ENCODE measurements around the gene FGFR3.
A peak's percentile ranks its signal among the peaks of the same experiment; 100 is the strongest.

The FGFR3 gene

GRCh38 chr4:1792832-1793495 is at the start of gene FGFR3:
Gene FGFR3 (plus strand): TSS chr4:1793293. CDS start chr4:1793935, 642 bp downstream.
- DNase-seq, result peak; percentile 32

- no peak for DNase-seq
These were observed 49.5 kb upstream of the FGFR3 start for GRCh38 chr4:1743551-1743950.

DNA sequence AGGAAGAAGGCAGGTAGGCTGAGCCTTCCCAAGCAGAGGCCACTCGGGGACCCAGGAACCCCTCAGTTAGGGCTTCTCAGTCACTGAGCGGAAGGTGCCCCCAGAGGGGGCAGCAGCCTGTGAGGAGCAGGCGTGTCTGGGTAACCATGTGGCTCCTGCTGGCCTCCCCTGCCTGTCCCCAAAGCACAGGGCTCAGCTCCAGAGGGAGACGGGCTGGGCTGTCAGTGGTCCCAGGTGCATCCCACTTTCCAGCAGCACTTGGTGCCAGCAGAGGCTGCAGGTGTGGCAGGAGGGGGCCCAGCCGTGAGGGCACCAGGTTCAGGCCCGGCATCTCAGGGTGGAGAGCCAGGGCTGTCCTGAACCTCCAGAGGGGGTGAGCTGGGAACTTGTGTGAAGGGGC is 49.1 kb upstream of the FGFR3 start:
- DNase-seq, result no peak

- DNase-seq, result no peak
These were observed 48.5 kb upstream of the FGFR3 start for GRCh38 chr4:1744552-1744951.

- no peak for DNase-seq
These were observed 47.9 kb upstream of the FGFR3 start for GRCh38 chr4:1745165-1745564.

- DNase-seq, result no peak
These were observed 47.4 kb upstream of the FGFR3 start for GRCh38 chr4:1745697-1746096.

DNA sequence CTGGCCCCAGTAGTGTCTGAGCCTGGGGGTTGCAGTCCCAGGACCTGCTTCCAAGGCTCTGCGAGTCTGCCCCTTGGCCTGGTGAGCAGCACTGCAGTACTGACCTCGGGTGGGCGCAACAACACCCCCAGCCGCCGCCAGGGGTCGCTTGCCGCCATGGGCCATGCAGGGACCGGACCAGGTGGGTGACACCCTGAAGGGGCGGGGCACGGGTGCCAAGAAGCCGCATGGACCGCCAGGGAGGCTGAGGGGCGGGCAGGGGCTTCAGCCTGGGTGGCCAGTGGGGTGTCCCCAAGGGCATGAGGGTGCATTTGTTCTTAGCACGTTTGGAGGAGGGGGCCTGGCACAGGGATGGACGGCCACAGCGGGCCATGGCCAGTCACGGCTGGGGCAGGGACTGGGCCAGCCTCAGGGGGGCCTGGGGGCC is 46.8 kb upstream of the FGFR3 start:
- DNase-seq, result peak; percentile 65

DNA sequence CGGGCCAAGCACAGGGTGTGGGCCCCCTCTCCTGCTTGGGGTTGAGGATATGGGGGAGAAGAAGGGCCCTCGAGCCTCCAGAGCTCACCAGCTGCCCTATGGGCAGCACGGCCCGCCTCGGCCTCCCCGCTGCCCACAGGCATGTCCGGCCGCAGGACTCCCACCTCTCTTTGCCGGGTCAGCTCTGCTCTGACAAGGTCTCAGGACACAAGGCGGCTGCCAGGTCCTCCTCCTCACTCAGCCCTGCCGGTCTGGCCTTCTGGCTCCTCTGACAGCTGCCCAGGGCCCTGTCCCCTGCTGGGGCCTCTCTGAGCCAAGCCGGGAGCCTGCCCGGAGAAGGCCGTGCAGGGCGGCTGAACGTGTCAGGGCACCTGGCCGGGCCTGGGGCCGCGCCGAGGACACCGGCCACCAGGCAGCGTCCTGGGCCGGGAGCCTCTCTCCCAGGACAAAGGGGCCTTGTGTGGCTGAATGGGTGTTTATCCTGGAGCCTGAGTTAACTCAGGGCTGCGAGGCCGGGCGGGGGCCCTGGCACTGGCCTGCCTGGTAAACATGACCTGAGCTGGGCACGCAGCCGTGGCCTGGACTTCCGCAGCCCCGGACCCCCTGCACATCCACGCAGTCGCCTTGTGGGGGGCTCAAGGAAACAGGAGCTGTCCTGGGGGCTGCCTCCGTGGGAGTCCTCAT is 46.0 kb upstream of the FGFR3 start:
- no peak for DNase-seq

GRCh38 chr4:1747603-1747967 is 45.5 kb upstream of the FGFR3 start:
- no peak for DNase-seq

DNA sequence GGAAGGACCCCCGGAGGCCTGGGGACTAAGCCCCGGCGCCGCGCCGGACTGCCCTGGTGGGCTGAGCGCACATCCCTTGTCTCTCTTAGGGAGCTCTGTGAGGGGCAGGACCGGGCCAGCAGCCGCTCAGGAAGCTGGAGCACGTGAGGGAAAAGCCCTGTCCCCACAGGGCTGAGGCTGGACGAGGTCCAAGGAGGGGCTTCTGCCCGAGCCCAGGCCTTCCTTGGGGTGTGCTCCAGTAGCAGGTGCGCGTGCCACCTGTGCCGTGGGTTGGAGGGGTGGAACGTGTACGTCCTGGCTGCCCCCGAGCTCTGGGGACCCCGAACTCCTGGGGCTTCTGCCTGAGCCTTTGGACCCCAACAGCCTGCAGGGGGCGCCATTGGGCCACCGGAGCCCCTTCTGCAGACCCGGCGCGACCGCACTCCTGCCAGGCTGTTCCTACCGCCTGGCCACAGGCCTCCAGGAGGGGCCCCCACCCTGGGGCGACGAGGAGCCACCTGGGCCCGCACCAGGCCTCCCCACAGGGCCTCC is 44.6 kb upstream of the FGFR3 start:
- DNase-seq, result peak; percentile 51

GRCh38 chr4:1749370-1749769 is 43.7 kb upstream of the FGFR3 start:
- no peak for DNase-seq

DNA sequence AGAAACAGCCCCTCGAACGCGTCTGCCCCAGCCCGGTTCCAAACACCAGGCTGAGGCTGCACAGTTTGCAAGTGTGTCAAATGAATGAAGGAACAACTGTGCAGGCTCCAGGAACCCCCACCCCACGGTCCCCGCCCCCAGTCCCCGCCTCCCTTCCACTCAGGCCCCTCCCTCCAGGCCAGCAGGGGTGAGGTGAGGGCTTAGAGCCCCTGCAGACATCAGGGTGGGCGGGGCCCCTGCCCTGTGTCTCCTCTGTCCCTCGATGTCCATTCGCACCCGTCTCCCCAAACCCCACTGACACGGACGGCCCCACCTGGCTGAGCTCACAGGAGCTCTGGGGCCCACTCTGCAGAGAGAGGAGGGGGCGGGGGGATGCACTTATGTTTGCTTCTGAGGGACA is 43.3 kb upstream of the FGFR3 start:
- no peak for DNase-seq

- DNase-seq, result no peak
These were observed 42.5 kb upstream of the FGFR3 start for GRCh38 chr4:1750381-1751154.

DNA sequence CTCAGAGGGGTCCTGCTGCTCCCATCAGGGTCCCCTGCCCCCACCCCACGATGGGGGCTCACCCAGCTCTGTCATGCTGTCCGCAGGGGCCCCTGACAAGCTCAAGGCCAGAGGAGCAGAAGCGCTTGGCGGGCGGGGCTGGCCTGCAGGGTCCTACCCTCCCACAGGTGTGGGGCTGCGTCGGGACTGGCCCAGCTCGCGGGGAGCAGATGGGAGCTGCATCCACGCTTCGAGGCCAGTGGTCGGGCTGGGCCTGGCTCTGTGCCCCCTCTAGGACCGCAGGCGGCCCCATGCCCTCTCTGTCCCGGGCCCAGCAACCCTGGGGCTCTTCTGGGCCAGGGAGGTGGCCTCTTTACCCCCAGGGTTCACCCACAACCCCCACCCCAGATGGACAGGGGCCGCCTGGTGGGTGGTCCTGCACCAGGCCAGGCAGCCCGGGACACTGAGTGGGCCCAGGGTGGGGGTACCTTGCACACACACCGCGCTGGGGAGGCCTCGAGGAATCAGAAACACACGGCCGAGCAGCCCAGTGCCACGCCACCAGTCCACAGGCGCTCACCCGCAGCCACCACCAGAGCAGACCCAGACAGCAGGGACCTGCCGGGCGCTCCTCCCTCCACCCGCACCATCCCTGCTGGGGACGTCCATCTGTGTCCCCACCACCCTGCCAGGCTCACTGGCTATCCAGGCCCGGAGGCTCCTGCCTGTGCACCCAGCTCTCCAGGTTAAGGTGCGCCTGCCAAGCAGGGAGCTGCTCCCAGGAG is 41.8 kb upstream of the FGFR3 start:
- DNase-seq, result no peak

GRCh38 chr4:1751919-1752283 is 41.2 kb upstream of the FGFR3 start:
- no peak for DNase-seq

- DNase-seq, result peak; percentile 42
These were observed 40.6 kb upstream of the FGFR3 start for GRCh38 chr4:1752284-1753041.

GRCh38 chr4:1753294-1753696 is 39.8 kb upstream of the FGFR3 start:
- no peak for DNase-seq

DNA sequence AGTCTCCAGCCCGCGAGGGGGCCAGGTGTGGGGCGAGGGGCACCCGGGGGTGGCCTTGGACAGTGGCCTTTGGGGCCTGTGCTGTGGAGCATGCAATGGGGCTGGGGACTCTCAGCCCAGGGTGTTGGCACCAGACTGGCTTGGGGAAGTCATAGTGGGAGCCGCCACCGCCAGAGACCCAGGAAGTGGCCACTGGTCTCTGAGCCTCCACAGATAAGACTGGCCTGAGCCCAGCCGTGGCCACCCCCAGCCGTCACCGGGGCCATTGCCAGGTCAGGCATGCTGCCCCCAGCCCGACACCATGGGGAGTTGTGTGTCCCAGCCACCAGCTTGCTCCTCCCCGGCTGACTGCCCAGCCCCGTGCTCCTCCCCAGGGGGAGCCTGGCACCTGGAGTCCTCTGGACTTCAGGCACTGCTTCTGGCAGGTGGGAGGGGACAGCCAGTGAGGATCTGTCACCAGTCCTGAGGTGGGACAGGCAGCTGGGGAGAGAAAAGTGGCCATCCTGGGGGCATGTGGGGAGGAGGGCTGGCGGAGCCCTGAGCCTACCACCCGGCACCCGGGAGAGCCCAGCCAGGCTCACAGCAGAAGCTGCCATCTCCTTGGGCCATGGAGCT is 39.3 kb upstream of the FGFR3 start:
- no peak for DNase-seq

DNA sequence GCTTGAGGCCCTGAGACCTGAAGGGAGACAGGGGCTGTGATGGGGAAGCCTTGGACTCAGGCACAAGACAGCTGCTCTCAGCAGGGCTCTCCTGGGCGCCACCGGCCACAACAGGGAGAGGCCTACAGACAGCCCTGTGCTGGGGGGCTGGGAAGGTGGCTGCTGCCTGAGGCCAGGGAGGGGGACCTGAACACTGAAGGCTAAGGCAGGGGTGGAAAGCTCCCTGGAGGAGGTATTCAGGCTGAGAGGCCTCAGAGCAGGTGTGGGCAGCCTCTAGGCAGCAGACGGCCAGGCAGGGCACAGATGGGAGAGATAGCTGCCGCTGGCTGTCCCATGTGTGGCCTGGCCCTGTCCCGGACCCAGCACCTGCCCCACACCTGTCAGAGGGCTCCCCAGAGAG is 38.8 kb upstream of the FGFR3 start:
- DNase-seq, result no peak

- no peak for DNase-seq
These were observed 37.8 kb upstream of the FGFR3 start for GRCh38 chr4:1755297-1755696.

DNA sequence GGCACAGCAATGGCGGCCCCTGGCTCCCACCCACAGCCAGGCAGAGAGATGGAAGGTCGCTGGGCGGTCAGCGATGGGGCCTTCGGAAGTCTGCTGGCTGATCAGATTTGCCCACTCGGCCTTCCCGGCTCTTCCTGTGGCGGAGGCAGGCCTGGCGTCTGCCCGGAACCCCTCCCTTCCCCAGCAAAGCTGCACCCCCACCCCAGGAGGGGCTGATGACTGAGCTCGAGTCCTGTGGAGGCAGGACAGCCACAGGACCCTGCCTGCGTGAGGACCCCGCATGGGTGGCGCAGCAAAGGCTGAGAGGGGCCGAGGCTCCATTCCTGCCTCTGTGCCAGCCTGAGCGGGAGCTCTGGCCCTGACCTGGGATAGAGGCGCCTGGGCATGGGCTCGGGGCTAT is 37.0 kb upstream of the FGFR3 start:
- DNase-seq, result no peak
